ENCODE data around the gene RS1. TPM values are rescaled to one million over a fixed set of nuclear protein-coding genes. Genes with fewer than 3 reads are reported as not detected.
A peak's percentile ranks its signal among the peaks of the same experiment; 100 is the strongest.

RS1 gene
- total and polyA plus RNA-seq, 2 of the 4 experiments (the other 2 are of a cell fraction), result not detected

DNA sequence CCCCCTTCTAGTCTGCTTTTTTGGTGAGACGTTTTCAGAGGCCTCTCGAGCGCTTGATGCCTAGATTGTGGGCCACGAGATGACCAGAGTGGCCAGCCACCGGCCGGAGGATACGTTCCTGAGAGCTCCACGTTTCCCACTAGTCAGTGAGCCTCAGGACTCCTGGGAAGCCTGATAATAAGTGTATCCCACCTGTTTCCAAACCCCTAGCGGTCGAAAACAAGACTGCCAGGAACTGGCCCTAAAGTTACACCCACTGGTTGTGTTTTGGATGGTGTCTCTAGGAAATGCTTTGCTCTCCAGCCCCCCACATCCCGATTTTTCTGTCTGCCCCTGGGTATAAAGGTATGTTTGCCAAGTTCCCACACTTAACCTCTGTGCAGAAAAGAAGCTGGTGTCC lies 4.6 kb upstream of the RS1 start:
- WGBS, 2 experiments (ENCODE audit: extremely low coverage in 2 of 2, insufficient read length in 1 of 2), result no CpG with 5 or more reads among the region's 11 CpGs
- H2AFZ ChIP-seq (replicated peaks; ENCODE audit: low read length, poor library complexity), result no peak overlapping the region
- H3K4ac ChIP-seq (ENCODE audit: low read depth, low read length), result no peak overlapping the region
- no TSS peak for BruUV-seq (replicated peaks)
- ChIA-PET CTCF (interaction anchor here (0.6 to 0.7 kb wide), 2 partner anchors 25 to 457 kb away, joined by 3 read pairs; no protein-coding TSS in a partner anchor), POLR2A (ENCODE audit: unreplicated experiment) (no interaction called here)
- no peak for ATAC-seq (ENCODE audit: low read depth)
- no peak overlapping the region for H2BK20ac ChIP-seq (ENCODE audit: low read depth, low read length)
- no peak overlapping the region for H3K56ac ChIP-seq (ENCODE audit: extremely low read depth, insufficient read depth, low read length)
- no peaks in the 10 kb centered on the region for H3K9me3 ChIP-seq (ENCODE audit: control insufficient read depth, insufficient read depth, low read length)
- H3K4me3 ChIP-seq (ENCODE audit: insufficient read depth, low read depth, low read length), result no peak overlapping the region
- no peak overlapping the region for H3K27ac ChIP-seq (ENCODE audit: insufficient read depth, low read length)
- DNase-seq, result peak; percentile 5
- no peak overlapping the region for H2AK5ac ChIP-seq (ENCODE audit: low read depth, low read length)
- dilution Hi-C loops (cut with HindIII; ENCODE audit: low sequenced_read_pairs, unreplicated experiment) (no loop called here), intact Hi-C loops (cut with micrococcal nuclease) (loop anchor here (5.0 kb wide), 1 partner anchor 211 kb away; no protein-coding TSS in a partner anchor), in situ Hi-C loops (cut with MboI; ENCODE audit: low sequenced_read_pairs) (no loop called here)
- no peak overlapping the region for H3K9ac ChIP-seq (ENCODE audit: low read depth, low read length)
- no peak overlapping the region for H4K91ac ChIP-seq (ENCODE audit: insufficient read depth, low read depth, low read length)
- no peaks in the 10 kb centered on the region for H3K4me1 ChIP-seq (ENCODE audit: control insufficient read depth, insufficient read depth, low read length)
- TF ChIP-seq, protein P1, sequence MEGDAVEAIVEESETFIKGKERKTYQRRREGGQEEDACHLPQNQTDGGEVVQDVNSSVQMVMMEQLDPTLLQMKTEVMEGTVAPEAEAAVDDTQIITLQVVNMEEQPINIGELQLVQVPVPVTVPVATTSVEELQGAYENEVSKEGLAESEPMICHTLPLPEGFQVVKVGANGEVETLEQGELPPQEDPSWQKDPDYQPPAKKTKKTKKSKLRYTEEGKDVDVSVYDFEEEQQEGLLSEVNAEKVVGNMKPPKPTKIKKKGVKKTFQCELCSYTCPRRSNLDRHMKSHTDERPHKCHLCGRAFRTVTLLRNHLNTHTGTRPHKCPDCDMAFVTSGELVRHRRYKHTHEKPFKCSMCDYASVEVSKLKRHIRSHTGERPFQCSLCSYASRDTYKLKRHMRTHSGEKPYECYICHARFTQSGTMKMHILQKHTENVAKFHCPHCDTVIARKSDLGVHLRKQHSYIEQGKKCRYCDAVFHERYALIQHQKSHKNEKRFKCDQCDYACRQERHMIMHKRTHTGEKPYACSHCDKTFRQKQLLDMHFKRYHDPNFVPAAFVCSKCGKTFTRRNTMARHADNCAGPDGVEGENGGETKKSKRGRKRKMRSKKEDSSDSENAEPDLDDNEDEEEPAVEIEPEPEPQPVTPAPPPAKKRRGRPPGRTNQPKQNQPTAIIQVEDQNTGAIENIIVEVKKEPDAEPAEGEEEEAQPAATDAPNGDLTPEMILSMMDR (conservative IDR thresholded peaks at IDR 0.05; ENCODE audit: low read depth, low read length), result 0 out of 2 replicates have a peak, but pooled peaks have one; percentile 30
- TF ChIP-seq NFE2L2 (IDR thresholded peaks at IDR 0.05; ENCODE audit: low read depth, low read length), result no peak
- H2BK15ac ChIP-seq (ENCODE audit: low read depth, low read length), result no peak overlapping the region
- H3K79me1 ChIP-seq (ENCODE audit: low read depth in 1 of 2, low read length in 2 of 2), result no peaks in the 10 kb centered on the region
- H3K23ac ChIP-seq (ENCODE audit: low read depth, low read length), result no peak overlapping the region
- no peak overlapping the region for H3K18ac ChIP-seq (ENCODE audit: low read depth, low read length)
- H2AK9ac ChIP-seq (replicated peaks; ENCODE audit: low read depth, low read length, poor library complexity), result no peak overlapping the region
- no peaks in the 10 kb centered on the region for H3K27me3 ChIP-seq (ENCODE audit: control insufficient read depth, insufficient read depth, low read length)
- no peak overlapping the region for H2BK5ac ChIP-seq (ENCODE audit: low read depth, low read length, poor library complexity, severe bottlenecking)
- H2BK120ac ChIP-seq (ENCODE audit: low read depth, low read length), result no peak overlapping the region
- H3K9me1 ChIP-seq (ENCODE audit: insufficient read depth, low read length), result no peaks in the 10 kb centered on the region
- H4K8ac ChIP-seq (ENCODE audit: low read depth in 2 of 2, low read length in 2 of 2), result no peak overlapping the region
- no peak overlapping the region for H3K4me2 ChIP-seq (ENCODE audit: low read depth, low read length)
- H3K14ac ChIP-seq (replicated peaks; ENCODE audit: low read depth, low read length), result no peak overlapping the region
- no peaks in the 10 kb centered on the region for H4K20me1 ChIP-seq (ENCODE audit: insufficient read depth, low read length)
- no peaks in the 10 kb centered on the region for H3K36me3 ChIP-seq (ENCODE audit: control insufficient read depth, insufficient read depth, low read length)
- H4K5ac ChIP-seq (ENCODE audit: low read depth, low read length), result no peak overlapping the region

Measured in IMR-90 (cell line).